ENCODE measurements around the gene AP1M2.
A peak's percentile ranks its signal among the peaks of the same experiment; 100 is the strongest.

DNA sequence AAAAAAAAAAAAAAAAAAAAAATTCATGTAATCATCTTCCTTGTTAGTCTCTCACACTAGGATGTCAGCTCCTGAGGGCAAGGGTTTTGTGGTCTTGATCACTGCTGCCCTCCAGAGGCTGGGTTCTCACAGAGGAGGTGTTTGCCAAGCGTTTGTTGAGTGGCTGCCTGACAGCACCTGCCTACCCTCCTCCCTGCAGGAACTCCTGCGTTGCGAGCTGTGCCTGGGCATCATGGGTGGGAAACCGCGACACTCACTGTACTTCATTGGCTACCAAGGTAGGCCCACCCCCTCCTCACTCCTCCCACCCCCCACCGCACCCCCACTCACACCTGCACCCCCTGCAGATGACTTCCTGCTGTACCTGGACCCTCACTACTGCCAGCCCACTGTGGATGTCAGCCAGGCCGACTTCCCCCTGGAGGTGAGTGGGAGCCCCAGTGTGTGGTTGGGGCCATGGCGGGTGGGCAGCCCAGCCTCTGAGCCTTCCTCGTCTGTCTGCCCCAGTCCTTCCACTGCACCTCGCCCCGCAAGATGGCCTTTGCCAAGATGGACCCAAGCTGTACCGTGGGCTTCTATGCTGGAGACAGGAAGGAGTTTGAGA lies 35.3 kb downstream of the AP1M2 start:
- TF ChIP-seq POLR2A (IDR thresholded peaks at IDR 0.05) (no peak), CTCF (IDR thresholded peaks at IDR 0.05 in 8 of 11, conservative IDR thresholded peaks at IDR 0.05 in 3 of 11) (peak in 1 of 11 experiments; percentile 40)
